ENCODE data around the gene ATP5MC2.

- no peak for TF ChIP-seq CTCF (conservative IDR thresholded peaks at IDR 0.05; ENCODE audit: low read depth, low read length)
- TF ChIP-seq EZH2phosphoT487 (IDR thresholded peaks at IDR 0.05; ENCODE audit: borderline replicate concordance, low read length): no peak
- TF ChIP-seq EZH2 (IDR thresholded peaks at IDR 0.05; ENCODE audit: low read length, unreplicated experiment): no peak
These were observed 8.1 kb upstream of the ATP5MC2 start for GRCh38 chr12:53683983-53684382.
